Measurements from ENCODE around the gene H1-8. TPM values are rescaled to one million over a fixed set of nuclear protein-coding genes. Genes with fewer than 3 reads are reported as not detected.
"Not testable (repeated sequence)": the region's sequence is repeated elsewhere in the genome, so short reads cannot be mapped to it uniquely, and the experiment has no call there.

Gene H1-8
- total RNA-seq, 4 donors from 2014 or later: not detected

DNA sequence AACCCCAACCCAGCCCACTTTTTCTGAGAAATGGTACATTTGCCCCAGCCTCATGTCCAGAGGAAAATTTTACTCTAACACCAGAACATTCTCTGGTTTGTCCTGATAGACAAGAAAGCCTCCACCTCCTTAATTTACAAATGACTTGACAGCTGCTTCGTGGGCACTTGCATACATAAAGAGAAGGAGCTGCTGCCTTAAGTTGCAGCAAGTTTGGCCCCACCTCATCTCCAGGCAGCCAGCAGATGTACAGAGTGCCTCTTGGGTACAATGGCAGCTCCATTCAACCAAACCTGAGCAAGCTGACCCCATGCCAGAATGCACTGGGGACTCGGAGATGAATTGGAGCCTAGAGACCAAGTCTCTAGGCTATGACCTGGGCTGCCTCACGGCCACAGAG lies 6.2 kb upstream of the H1-8 start:
- TF ChIP-seq EP300 (IDR thresholded peaks at IDR 0.05): no peak
- TF ChIP-seq POLR2A (IDR thresholded peaks at IDR 0.05): no peak
- TF ChIP-seq, protein P1, sequence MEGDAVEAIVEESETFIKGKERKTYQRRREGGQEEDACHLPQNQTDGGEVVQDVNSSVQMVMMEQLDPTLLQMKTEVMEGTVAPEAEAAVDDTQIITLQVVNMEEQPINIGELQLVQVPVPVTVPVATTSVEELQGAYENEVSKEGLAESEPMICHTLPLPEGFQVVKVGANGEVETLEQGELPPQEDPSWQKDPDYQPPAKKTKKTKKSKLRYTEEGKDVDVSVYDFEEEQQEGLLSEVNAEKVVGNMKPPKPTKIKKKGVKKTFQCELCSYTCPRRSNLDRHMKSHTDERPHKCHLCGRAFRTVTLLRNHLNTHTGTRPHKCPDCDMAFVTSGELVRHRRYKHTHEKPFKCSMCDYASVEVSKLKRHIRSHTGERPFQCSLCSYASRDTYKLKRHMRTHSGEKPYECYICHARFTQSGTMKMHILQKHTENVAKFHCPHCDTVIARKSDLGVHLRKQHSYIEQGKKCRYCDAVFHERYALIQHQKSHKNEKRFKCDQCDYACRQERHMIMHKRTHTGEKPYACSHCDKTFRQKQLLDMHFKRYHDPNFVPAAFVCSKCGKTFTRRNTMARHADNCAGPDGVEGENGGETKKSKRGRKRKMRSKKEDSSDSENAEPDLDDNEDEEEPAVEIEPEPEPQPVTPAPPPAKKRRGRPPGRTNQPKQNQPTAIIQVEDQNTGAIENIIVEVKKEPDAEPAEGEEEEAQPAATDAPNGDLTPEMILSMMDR (IDR thresholded peaks at IDR 0.05): no peak
- Histone ChIP-seq H3K4me3 (no peak overlapping the region), H3K27ac (no peak overlapping the region), H3K4me1 (no peaks in the 10 kb centered on the region), H3K27me3 (no peaks in the 10 kb centered on the region), H3K36me3 (no peaks in the 10 kb centered on the region), H3K9me3 (no peaks in the 10 kb centered on the region)
- 75 to 76% methylated on average over 3 of the region's 3 CpGs for WGBS, 2 donors
- no peak for DNase-seq (ENCODE audit: low spot score in 2 of 2)

DNA sequence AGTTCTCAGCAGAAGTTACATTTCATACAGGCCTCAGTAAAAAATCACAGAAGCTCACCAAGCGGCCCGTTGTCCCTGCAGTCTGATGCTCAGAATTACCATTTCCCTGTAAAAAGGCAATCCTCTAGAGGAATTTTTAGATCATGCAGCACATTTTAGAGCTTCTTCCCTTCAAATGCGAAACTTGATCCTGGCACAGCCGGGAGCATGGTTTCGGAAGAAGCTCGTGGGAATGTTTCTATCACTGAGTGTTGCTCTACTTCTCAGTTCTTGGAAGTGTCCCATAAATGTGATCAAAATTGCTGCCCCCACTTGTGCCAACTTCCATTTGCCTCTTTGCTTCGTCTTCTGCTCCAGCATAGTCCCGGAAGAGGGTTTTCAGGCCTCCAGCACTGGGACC lies 3.8 kb upstream of the H1-8 start:
- H3K36me3 ChIP-seq: no peaks in the 10 kb centered on the region
- no peak overlapping the region for H3K27ac ChIP-seq
- H3K4me3 ChIP-seq: no peak overlapping the region
- TF ChIP-seq POLR2A (IDR thresholded peaks at IDR 0.05) (no peak), EP300 (IDR thresholded peaks at IDR 0.05) (no peak)
- TF ChIP-seq, protein P1 (IDR thresholded peaks at IDR 0.05): no peak
- DNase-seq (ENCODE audit: low spot score in 2 of 2): no peak
- no peaks in the 10 kb centered on the region for H3K4me1 ChIP-seq
- WGBS, 2 donors: 71 to 82% methylated on average over 8 of the region's 8 CpGs
- H3K27me3 ChIP-seq: no peaks in the 10 kb centered on the region
- no peaks in the 10 kb centered on the region for H3K9me3 ChIP-seq

DNA sequence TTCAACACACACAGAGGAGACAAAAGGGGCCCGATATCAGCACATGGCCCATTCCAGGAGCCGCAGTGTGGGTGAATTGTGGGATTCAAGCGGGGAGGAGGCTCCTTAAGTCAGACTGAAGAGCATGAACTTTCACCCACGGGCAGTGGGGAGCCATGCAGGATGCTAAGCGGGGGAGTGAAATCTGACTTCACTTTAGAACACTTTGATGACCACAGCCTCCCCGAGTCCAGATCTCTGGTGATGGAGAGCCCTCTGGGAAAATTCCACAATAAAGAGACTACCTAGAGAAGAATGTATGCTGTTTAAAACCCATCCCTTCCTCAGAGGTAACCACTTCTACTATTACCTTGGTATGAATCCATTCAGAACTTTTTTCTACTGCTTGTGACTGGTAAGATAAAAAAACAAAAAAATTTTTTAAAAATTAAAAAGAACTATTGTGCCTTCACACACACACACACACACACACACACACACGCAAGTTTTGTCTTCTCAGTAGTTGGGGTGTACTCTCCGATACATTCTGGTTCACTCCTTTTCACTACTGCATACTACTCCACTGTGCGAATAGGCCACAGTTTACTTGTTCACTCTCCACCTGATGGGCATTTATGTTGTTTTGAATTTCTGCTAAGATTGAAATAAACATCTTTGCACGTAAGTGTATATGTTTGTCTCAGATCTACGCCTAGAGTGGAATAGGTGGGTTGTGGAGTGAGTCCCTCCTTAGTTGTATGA lies 2.0 kb upstream of the H1-8 start:
- DNase-seq (ENCODE audit: low spot score in 2 of 2): no peak
- H3K4me3 ChIP-seq: no peak overlapping the region
- TF ChIP-seq POLR2A (IDR thresholded peaks at IDR 0.05) (no peak), EP300 (IDR thresholded peaks at IDR 0.05) (no peak)
- no peaks in the 10 kb centered on the region for H3K9me3 ChIP-seq
- H3K36me3 ChIP-seq: no peaks in the 10 kb centered on the region
- H3K27me3 ChIP-seq: no peaks in the 10 kb centered on the region
- 80 to 82% methylated on average over 11 of the region's 11 CpGs for WGBS, 2 donors
- H3K4me1 ChIP-seq: no peaks in the 10 kb centered on the region
- H3K27ac ChIP-seq: no peak overlapping the region

DNA sequence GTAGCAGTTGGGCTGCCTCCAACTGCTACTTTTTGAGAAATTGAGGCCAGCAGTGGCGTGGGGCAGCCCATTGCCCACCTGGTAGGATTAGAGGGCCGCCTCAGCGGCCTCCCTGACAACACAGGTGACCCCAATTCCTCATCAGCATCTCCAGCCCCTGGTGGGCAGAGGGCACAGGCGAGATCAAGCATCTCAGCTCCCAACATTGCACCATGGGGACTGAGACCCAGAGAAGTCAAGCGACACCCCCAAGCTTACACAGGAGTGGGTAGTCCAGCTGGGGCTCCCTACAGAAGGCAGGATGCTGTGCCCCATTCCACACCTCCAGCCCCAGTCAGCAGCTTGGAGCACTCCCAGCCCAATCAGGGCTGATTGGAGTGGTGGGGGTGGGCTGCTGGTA lies 228 bp upstream of the H1-8 start:
- no peaks in the 10 kb centered on the region for H3K4me1 ChIP-seq
- H3K36me3 ChIP-seq: no peaks in the 10 kb centered on the region
- WGBS, 2 donors: 94 to 97% methylated on average over 4 to 5 of the region's 5 CpGs
- TF ChIP-seq EP300 (IDR thresholded peaks at IDR 0.05): no peak
- TF ChIP-seq, protein P1 (IDR thresholded peaks at IDR 0.05): no peak
- no peak for TF ChIP-seq POLR2A (IDR thresholded peaks at IDR 0.05)
- H3K4me3 ChIP-seq: no peak overlapping the region
- no peaks in the 10 kb centered on the region for H3K9me3 ChIP-seq
- H3K27ac ChIP-seq: no peak overlapping the region
- no peak for DNase-seq (ENCODE audit: low spot score in 2 of 2)
- no peaks in the 10 kb centered on the region for H3K27me3 ChIP-seq

DNA sequence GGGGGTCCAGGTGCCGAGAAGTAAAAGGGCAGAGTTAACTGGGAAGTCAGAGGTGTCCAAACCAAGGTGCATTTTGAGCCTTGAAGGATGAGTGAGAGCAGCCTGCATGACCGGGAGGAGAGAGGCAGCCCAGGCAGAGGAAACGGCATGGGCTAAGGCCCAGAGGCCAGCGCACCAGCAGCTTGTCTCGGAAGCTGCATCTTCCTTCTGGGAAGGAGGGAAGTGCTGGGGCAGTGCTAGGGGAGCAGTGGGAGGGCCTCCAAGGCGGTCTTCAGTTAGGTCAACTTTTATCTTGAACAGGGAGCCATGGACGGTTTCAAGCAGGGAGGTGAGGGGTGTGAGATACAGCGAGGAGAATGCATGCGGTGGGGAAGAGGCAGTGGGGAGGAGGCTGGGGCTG lies 1.0 kb downstream of the H1-8 start:
- no peak for DNase-seq (ENCODE audit: low spot score in 2 of 2)
- WGBS, 2 donors: 84 to 86% methylated on average over 9 of the region's 9 CpGs
- Histone ChIP-seq H3K27me3 (no peaks in the 10 kb centered on the region), H3K4me3 (no peak overlapping the region), H3K4me1 (no peaks in the 10 kb centered on the region), H3K36me3 (no peaks in the 10 kb centered on the region), H3K27ac (no peak overlapping the region), H3K9me3 (no peaks in the 10 kb centered on the region)
- TF ChIP-seq EP300 (IDR thresholded peaks at IDR 0.05) (no peak), POLR2A (IDR thresholded peaks at IDR 0.05) (no peak)
- TF ChIP-seq, protein P1 (IDR thresholded peaks at IDR 0.05): no peak

DNA sequence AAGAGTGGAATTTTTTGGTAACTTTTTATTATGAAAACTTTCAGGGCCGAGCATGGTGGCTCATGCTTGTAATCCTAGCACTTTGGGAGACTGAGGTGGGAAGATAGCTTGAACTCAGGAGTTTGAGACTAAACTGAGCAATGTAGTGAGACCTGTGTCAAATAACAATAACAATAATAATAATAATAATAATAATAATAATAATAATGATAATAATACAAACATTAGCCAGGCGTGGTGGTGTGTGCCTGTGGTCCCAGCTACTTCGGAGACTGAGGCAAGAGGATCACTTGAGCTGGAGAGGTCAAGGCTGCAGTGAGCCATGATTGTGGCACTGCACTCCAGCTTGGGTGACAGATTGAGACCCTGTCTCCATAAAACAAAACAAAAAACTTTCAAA lies 3.0 kb downstream of the H1-8 start:
- 91% methylated on average over 3 of the region's 3 CpGs for WGBS, 2 donors
- not testable (repeated sequence) for DNase-seq (ENCODE audit: low spot score in 2 of 2); H3K27ac ChIP-seq; H3K4me3 ChIP-seq; H3K36me3 ChIP-seq; H3K27me3 ChIP-seq; H3K4me1 ChIP-seq; H3K9me3 ChIP-seq

Data from tibial nerve (tissue), 4 donors.